ENCODE results near the gene EPDR1. TPM values are rescaled to one million over a fixed set of nuclear protein-coding genes. Genes with fewer than 3 reads are reported as not detected.

The EPDR1 gene
- total and polyA plus RNA-seq, 2 donors (not counting 1 experiment from before 2014, with no cell fraction given): 21.5 to 59.6 TPM

GRCh38 chr7:37999673-38000072 lies 79.2 kb downstream of the EPDR1 start:
- Histone ChIP-seq H3K27me3 (ENCODE audit: control insufficient read depth, insufficient read depth, low read length) (no peaks in the 10 kb centered on the region), H3K9me3 (ENCODE audit: control insufficient read depth, insufficient read depth, low read depth, low read length) (no peaks in the 10 kb centered on the region), H3K9ac (ENCODE audit: insufficient read depth, low read length) (no peak overlapping the region), H2AFZ (ENCODE audit: low read length) (no peak overlapping the region), H3K4me1 (ENCODE audit: control insufficient read depth, extremely low read depth, insufficient read depth, low read length) (peaks cover 3% of the 10 kb centered on the region), H3K4me3 (replicated peaks in 1 of 4; ENCODE audit: control extremely low read depth in 1 of 4, insufficient read depth in 1 of 4, low read depth in 3 of 4, low read length in 4 of 4) (no peak overlapping the region), H3K4me2 (ENCODE audit: extremely low read depth, insufficient read depth, low read length) (peak overlapping the region; percentile 40), H3K27ac (ENCODE audit: insufficient read depth, low read length) (peak overlapping the region; percentile 12), H3K79me2 (ENCODE audit: control insufficient read depth, insufficient read depth, low read length) (no peaks in the 10 kb centered on the region), H3K36me3 (ENCODE audit: control insufficient read depth, insufficient read depth, low read length) (no peaks in the 10 kb centered on the region), H4K20me1 (ENCODE audit: control insufficient read depth, extremely low read depth, insufficient read depth, low read length) (no peaks in the 10 kb centered on the region)
- TF ChIP-seq EZH2 (IDR thresholded peaks at IDR 0.05; ENCODE audit: low read length, missing control alignments): no peak
- no peak for TF ChIP-seq CTCF (conservative IDR thresholded peaks at IDR 0.05 in 1 of 2, IDR thresholded peaks at IDR 0.05 in 1 of 2; ENCODE audit: low read depth in 1 of 2, low read length in 2 of 2)
- peak; percentile 7 to 55 for DNase-seq (ENCODE audit: low read depth in 2 of 2)

- no peak overlapping the region for H3K4me3 ChIP-seq (replicated peaks in 1 of 4; ENCODE audit: control extremely low read depth in 1 of 4, insufficient read depth in 1 of 4, low read depth in 3 of 4, low read length in 4 of 4)
- H3K79me2 ChIP-seq (ENCODE audit: control insufficient read depth, insufficient read depth, low read length): no peaks in the 10 kb centered on the region
- DNase-seq (ENCODE audit: low read depth in 2 of 2): peak in 1 of 2 donors; percentile 54
- TF ChIP-seq CTCF (conservative IDR thresholded peaks at IDR 0.05 in 1 of 2, IDR thresholded peaks at IDR 0.05 in 1 of 2; ENCODE audit: low read depth in 1 of 2, low read length in 2 of 2): no peak
- TF ChIP-seq EZH2 (IDR thresholded peaks at IDR 0.05; ENCODE audit: low read length, missing control alignments): no peak
- H3K36me3 ChIP-seq (ENCODE audit: control insufficient read depth, insufficient read depth, low read length): no peaks in the 10 kb centered on the region
- peak overlapping the region; percentile 12 for H3K27ac ChIP-seq (ENCODE audit: insufficient read depth, low read length)
- no peaks in the 10 kb centered on the region for H3K27me3 ChIP-seq (ENCODE audit: control insufficient read depth, insufficient read depth, low read length)
- H3K4me1 ChIP-seq (ENCODE audit: control insufficient read depth, extremely low read depth, insufficient read depth, low read length): peaks cover 3% of the 10 kb centered on the region
- no peaks in the 10 kb centered on the region for H4K20me1 ChIP-seq (ENCODE audit: control insufficient read depth, extremely low read depth, insufficient read depth, low read length)
- peak overlapping the region; percentile 40 for H3K4me2 ChIP-seq (ENCODE audit: extremely low read depth, insufficient read depth, low read length)
- no peaks in the 10 kb centered on the region for H3K9me3 ChIP-seq (ENCODE audit: control insufficient read depth, insufficient read depth, low read depth, low read length)
- H3K9ac ChIP-seq (ENCODE audit: insufficient read depth, low read length): no peak overlapping the region
- H2AFZ ChIP-seq (ENCODE audit: low read length): no peak overlapping the region
These were observed 79.8 kb downstream of the EPDR1 start for GRCh38 chr7:38000272-38000671.

Other genes starting within 250 kb of the EPDR1 start
- gene GPR141, start 236.9 kb upstream of the EPDR1 start, total RNA-seq: under 0.01 TPM in 1 of 2 replicates, not detected in the other
- not detected in 2 replicates for gene GPR141, start 236.9 kb upstream of the EPDR1 start, polyA plus RNA-seq
- not detected in 2 replicates for gene NME8, start 72.0 kb upstream of the EPDR1 start, total RNA-seq
- gene NME8, start 72.0 kb upstream of the EPDR1 start, polyA plus RNA-seq: not detected in 2 replicates
- 7.3 and 54.2 TPM in 2 replicates for gene SFRP4, start 3.8 kb upstream of the EPDR1 start, total RNA-seq
- gene SFRP4, start 3.8 kb upstream of the EPDR1 start, polyA plus RNA-seq: 1.5 and 2.5 TPM in 2 replicates